Natural killer cell treated with Interleukin-12 subunit alpha and Interleukin-12 subunit beta and Interleukin-15 and Interleukin-18, amount 100 ng/mL, for 72 hours (primary cell): Measurements from ENCODE around the gene MRPS27. TPM values are rescaled to one million over a fixed set of nuclear protein-coding genes. Genes with fewer than 3 reads are reported as not detected.

Source experiments
- ATAC-seq, 2 donors: fragments of 150-1000 bp; cut with Tn5 transposase in 1 of 2; sonication (Bioruptor Pico), chemical (Tn5 transposase) in 1 of 2; 2 replicates each; pipeline ENCODE4 v1.10.0; 2021
- DNase-seq: peaks from one replicate; pipeline ENCODE4 v3.0.0; 2022; ENCODE audit warnings: low spot score
- H3K27ac Mint-ChIP-seq, 2 donors: 1 replicate in 1 of 2; 2 replicates in 1 of 2; pipeline ENCODE4 v1.8.0; 2022; ENCODE audit warnings: mixed read lengths in 2 of 2, mild to moderate bottlenecking in 1 of 2, moderate library complexity in 1 of 2
- H3K27me3 Mint-ChIP-seq, 2 donors: 1 replicate in 1 of 2; 2 replicates in 1 of 2; pipeline ENCODE4 v1.8.0; 2022; ENCODE audit warnings: mixed read lengths in 2 of 2
- H3K36me3 Mint-ChIP-seq: one replicate; pipeline ENCODE4 v1.8.0; 2022; ENCODE audit warnings: mixed read lengths
- H3K4me1 Mint-ChIP-seq, 2 donors: 1 replicate in 1 of 2; 2 replicates in 1 of 2; pipeline ENCODE4 v1.8.0; 2022; ENCODE audit warnings: low read depth in 2 of 2, mixed read lengths in 2 of 2, mild to moderate bottlenecking in 1 of 2
- H3K4me3 Mint-ChIP-seq: one replicate; pipeline ENCODE4 v1.8.0; 2022; ENCODE audit warnings: mixed read lengths
- H3K9me3 Mint-ChIP-seq: 2 replicates; pipeline ENCODE4 v1.8.0; 2022; ENCODE audit warnings: mixed read lengths
- total RNA-seq, 2 donors: library from RNA; stranded (reverse); gene quantifications; one replicate each; pipeline ENCODE4 v1.2.3, GENCODE V29; 2022

MRPS27 gene
- total RNA-seq, 2 donors from 2014 or later = 43.1 to 61.0 TPM

- H3K27me3 Mint-ChIP-seq = peaks cover 34 to 49% of the 10 kb centered on the region in 2 donors
These were observed 120.4 kb downstream of the MRPS27 start for GRCh38 chr5:72199681-72200080.

GRCh38 chr5:72197393-72197792, 122.6 kb downstream of the MRPS27 start:
- Mint-ChIP-seq H3K4me1 (peaks cover 10 to 23% of the 10 kb centered on the region in 2 donors), H3K27me3 (peaks cover 49 to 72% of the 10 kb centered on the region in 2 donors), H3K4me3 (no peak overlapping the region), H3K36me3 (peaks cover 16% of the 10 kb centered on the region), H3K27ac (no peak overlapping the region), H3K9me3 (peaks cover 5% of the 10 kb centered on the region)
- no peak for ATAC-seq
- DNase-seq = no peak

More at GRCh38 chr5:72199681-72200080, 120.4 kb downstream of the MRPS27 start:
- Mint-ChIP-seq H3K36me3 (peaks cover 16% of the 10 kb centered on the region), H3K9me3 (peaks cover 5% of the 10 kb centered on the region), H3K4me3 (no peak overlapping the region), H3K4me1 (peaks cover 8 to 18% of the 10 kb centered on the region in 2 donors), H3K27ac (no peak overlapping the region)
- no peak for ATAC-seq
- no peak for DNase-seq

- peaks cover 52 to 90% of the 10 kb centered on the region in 2 donors for H3K27me3 Mint-ChIP-seq
- H3K4me3 Mint-ChIP-seq = peak overlapping the region; percentile 59
- H3K36me3 Mint-ChIP-seq = peaks cover 16% of the 10 kb centered on the region
- H3K4me1 Mint-ChIP-seq = peaks cover 10 to 23% of the 10 kb centered on the region in 2 donors
- ATAC-seq (no peak), DNase-seq (no peak)
- H3K9me3 Mint-ChIP-seq = peaks cover 5% of the 10 kb centered on the region
- no peak overlapping the region for H3K27ac Mint-ChIP-seq
These were observed 124.5 kb downstream of the MRPS27 start for GRCh38 chr5:72195581-72195980.

- peaks cover 16% of the 10 kb centered on the region for H3K36me3 Mint-ChIP-seq
- peaks cover 5% of the 10 kb centered on the region for H3K9me3 Mint-ChIP-seq
- peaks cover 10 to 23% of the 10 kb centered on the region in 2 donors for H3K4me1 Mint-ChIP-seq
- ATAC-seq (peak; percentile 75 to 85), DNase-seq (no peak)
- peak overlapping the region in 1 of 2 donors; percentile 2 for H3K27ac Mint-ChIP-seq
- H3K27me3 Mint-ChIP-seq = peaks cover 52 to 92% of the 10 kb centered on the region in 2 donors
- H3K4me3 Mint-ChIP-seq = peak overlapping the region; percentile 59
These were observed 125.2 kb downstream of the MRPS27 start for GRCh38 chr5:72194846-72195245.

GRCh38 chr5:72191404-72191803, 128.6 kb downstream of the MRPS27 start:
- DNase-seq (no peak), ATAC-seq (no peak)
- H3K27ac Mint-ChIP-seq = no peak overlapping the region
- peaks cover 5% of the 10 kb centered on the region for H3K9me3 Mint-ChIP-seq
- H3K4me3 Mint-ChIP-seq = no peak overlapping the region
- peaks cover 16% of the 10 kb centered on the region for H3K36me3 Mint-ChIP-seq
- peaks cover 43 to 68% of the 10 kb centered on the region in 2 donors for H3K27me3 Mint-ChIP-seq
- peaks cover 10 to 22% of the 10 kb centered on the region in 2 donors for H3K4me1 Mint-ChIP-seq

GRCh38 chr5:72189146-72189545, 130.9 kb downstream of the MRPS27 start:
- Mint-ChIP-seq H3K27me3 (peaks cover 32 to 68% of the 10 kb centered on the region in 2 donors), H3K36me3 (no peaks in the 10 kb centered on the region)

GRCh38 chr5:72188166-72188565, 131.9 kb downstream of the MRPS27 start:
- Mint-ChIP-seq H3K27me3 (peaks cover 30 to 67% of the 10 kb centered on the region in 2 donors), H3K9me3 (no peaks in the 10 kb centered on the region), H3K27ac (no peak overlapping the region), H3K36me3 (no peaks in the 10 kb centered on the region), H3K4me1 (no peaks in the 10 kb centered on the region), H3K4me3 (no peak overlapping the region)
- ATAC-seq = no peak
- no peak for DNase-seq

More at GRCh38 chr5:72189146-72189545, 130.9 kb downstream of the MRPS27 start:
- DNase-seq (no peak), ATAC-seq (no peak)
- no peaks in the 10 kb centered on the region for H3K4me1 Mint-ChIP-seq
- H3K27ac Mint-ChIP-seq = no peak overlapping the region
- H3K9me3 Mint-ChIP-seq = no peaks in the 10 kb centered on the region
- H3K4me3 Mint-ChIP-seq = no peak overlapping the region

GRCh38 chr5:72187388-72188075, 132.5 kb downstream of the MRPS27 start:
- Mint-ChIP-seq H3K27ac (no peak overlapping the region), H3K36me3 (no peaks in the 10 kb centered on the region), H3K4me3 (no peak overlapping the region), H3K4me1 (no peaks in the 10 kb centered on the region), H3K9me3 (no peaks in the 10 kb centered on the region), H3K27me3 (peaks cover 30 to 67% of the 10 kb centered on the region in 2 donors)
- ATAC-seq (no peak), DNase-seq (no peak)

GRCh38 chr5:72185496-72186329, 134.3 kb downstream of the MRPS27 start:
- Mint-ChIP-seq H3K27me3 (peaks cover 36 to 62% of the 10 kb centered on the region in 2 donors), H3K36me3 (no peaks in the 10 kb centered on the region), H3K4me3 (no peak overlapping the region), H3K9me3 (no peaks in the 10 kb centered on the region), H3K4me1 (no peaks in the 10 kb centered on the region), H3K27ac (no peak overlapping the region)
- DNase-seq (no peak), ATAC-seq (no peak)

- no peak overlapping the region for H3K4me3 Mint-ChIP-seq
- no peaks in the 10 kb centered on the region for H3K4me1 Mint-ChIP-seq
- no peaks in the 10 kb centered on the region for H3K9me3 Mint-ChIP-seq
- H3K27me3 Mint-ChIP-seq = peaks cover 43 to 70% of the 10 kb centered on the region in 2 donors
- DNase-seq (no peak), ATAC-seq (no peak)
- H3K27ac Mint-ChIP-seq = no peak overlapping the region
- H3K36me3 Mint-ChIP-seq = no peaks in the 10 kb centered on the region
These were observed 135.6 kb downstream of the MRPS27 start for GRCh38 chr5:72184408-72184807.

- no peak for DNase-seq
- Mint-ChIP-seq H3K27ac (no peak overlapping the region), H3K27me3 (peaks cover 46 to 70% of the 10 kb centered on the region in 2 donors), H3K36me3 (no peaks in the 10 kb centered on the region), H3K4me1 (no peaks in the 10 kb centered on the region), H3K9me3 (no peaks in the 10 kb centered on the region), H3K4me3 (no peak overlapping the region)
- ATAC-seq = no peak
These were observed 136.9 kb downstream of the MRPS27 start for GRCh38 chr5:72183101-72183520.

GRCh38 chr5:72182686-72183085, 137.4 kb downstream of the MRPS27 start:
- Mint-ChIP-seq H3K9me3 (no peaks in the 10 kb centered on the region), H3K36me3 (no peaks in the 10 kb centered on the region), H3K4me1 (no peaks in the 10 kb centered on the region), H3K27me3 (peaks cover 48 to 70% of the 10 kb centered on the region in 2 donors), H3K4me3 (no peak overlapping the region), H3K27ac (no peak overlapping the region)
- ATAC-seq = no peak
- no peak for DNase-seq

GRCh38 chr5:72180925-72181324, 139.1 kb downstream of the MRPS27 start:
- Mint-ChIP-seq H3K27me3 (peaks cover 40 to 67% of the 10 kb centered on the region in 2 donors), H3K9me3 (no peaks in the 10 kb centered on the region), H3K4me3 (no peak overlapping the region), H3K4me1 (no peaks in the 10 kb centered on the region), H3K27ac (no peak overlapping the region), H3K36me3 (no peaks in the 10 kb centered on the region)
- DNase-seq (no peak), ATAC-seq (no peak)
